ENCODE data around the gene DEGS1.
A peak's percentile ranks its signal among the peaks of the same experiment; 100 is the strongest.

- TF ChIP-seq, protein P1, sequence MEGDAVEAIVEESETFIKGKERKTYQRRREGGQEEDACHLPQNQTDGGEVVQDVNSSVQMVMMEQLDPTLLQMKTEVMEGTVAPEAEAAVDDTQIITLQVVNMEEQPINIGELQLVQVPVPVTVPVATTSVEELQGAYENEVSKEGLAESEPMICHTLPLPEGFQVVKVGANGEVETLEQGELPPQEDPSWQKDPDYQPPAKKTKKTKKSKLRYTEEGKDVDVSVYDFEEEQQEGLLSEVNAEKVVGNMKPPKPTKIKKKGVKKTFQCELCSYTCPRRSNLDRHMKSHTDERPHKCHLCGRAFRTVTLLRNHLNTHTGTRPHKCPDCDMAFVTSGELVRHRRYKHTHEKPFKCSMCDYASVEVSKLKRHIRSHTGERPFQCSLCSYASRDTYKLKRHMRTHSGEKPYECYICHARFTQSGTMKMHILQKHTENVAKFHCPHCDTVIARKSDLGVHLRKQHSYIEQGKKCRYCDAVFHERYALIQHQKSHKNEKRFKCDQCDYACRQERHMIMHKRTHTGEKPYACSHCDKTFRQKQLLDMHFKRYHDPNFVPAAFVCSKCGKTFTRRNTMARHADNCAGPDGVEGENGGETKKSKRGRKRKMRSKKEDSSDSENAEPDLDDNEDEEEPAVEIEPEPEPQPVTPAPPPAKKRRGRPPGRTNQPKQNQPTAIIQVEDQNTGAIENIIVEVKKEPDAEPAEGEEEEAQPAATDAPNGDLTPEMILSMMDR (conservative IDR thresholded peaks at IDR 0.05 in 1 of 2, IDR thresholded peaks at IDR 0.05 in 1 of 2; ENCODE audit: extremely low read depth in 1 of 2, insufficient read depth in 1 of 2, low read depth in 1 of 2, low read length in 2 of 2): peak; percentile 33 to 68
- no peak for TF ChIP-seq EZH2 (IDR thresholded peaks at IDR 0.05; ENCODE audit: borderline replicate concordance, low read length)
Measured at GRCh38 chr1:224170748-224171478, 12.1 kb upstream of the DEGS1 start.
